Kidney (tissue), 14 donors: Measurements from ENCODE around the gene STAT1. TPM values are rescaled to one million over a fixed set of nuclear protein-coding genes. Genes with fewer than 3 reads are reported as not detected.

Experiments
- DNase-seq, 5 donors: peaks; one replicate each; pipeline ENCODE4 v3.0.0-alpha.2; 2013 to 2020
- FAIRE-seq: peaks from 2 replicates; lab custom pipeline; 2012; peaks lifted over from hg19 to GRCh38; lab: Jason Lieb, UNC
- H3K27ac ChIP-seq, 2 donors: one replicate each; pipeline ENCODE4 v1.7.0; 2013; ENCODE audit warnings: low read depth in 2 of 2, low read length in 2 of 2, inconsistent platforms in 1 of 2
- H3K27me3 ChIP-seq: one replicate; pipeline ENCODE4 v1.7.1; 2013; ENCODE audit warnings: low read length, inconsistent platforms; ENCODE audit not compliant: control insufficient read depth, insufficient read depth
- H3K36me3 ChIP-seq, 3 donors: one replicate each; pipeline versions ENCODE4 v1.7.0 to v1.7.1; 2013; ENCODE audit warnings: low read length in 3 of 3, control low read depth in 1 of 3, inconsistent platforms in 1 of 3; ENCODE audit not compliant: insufficient read depth in 3 of 3, control insufficient read depth in 2 of 3
- H3K4me1 ChIP-seq, 3 donors: one replicate each; pipeline versions ENCODE4 v1.7.0 to v1.7.1; 2013; ENCODE audit warnings: low read length in 3 of 3, inconsistent platforms in 1 of 3, low read depth in 1 of 3; ENCODE audit not compliant: control insufficient read depth in 2 of 3, insufficient read depth in 2 of 3
- H3K4me3 ChIP-seq, 3 donors: one replicate each; pipeline versions ENCODE4 v1.7.0 to v1.8.1; 2013; ENCODE audit warnings: low read length in 3 of 3, control low read depth in 1 of 3, inconsistent platforms in 1 of 3
- H3K9ac ChIP-seq, 3 donors: one replicate each; pipeline versions ENCODE4 v1.7.0 to v1.7.1; 2013; ENCODE audit warnings: low read length in 3 of 3, control low read depth in 1 of 3, inconsistent platforms in 1 of 3
- H3K9me3 ChIP-seq, 3 donors: one replicate each; pipeline versions ENCODE4 v1.7.0 to v1.7.1; 2013; ENCODE audit warnings: low read length in 3 of 3, control low read depth in 1 of 3, inconsistent platforms in 1 of 3; ENCODE audit not compliant: control insufficient read depth in 2 of 3, insufficient read depth in 1 of 3
- CTCF ChIP-seq: IDR thresholded peaks from 3 replicates; pipeline ENCODE4 v1.5.1; 2012; ENCODE audit warnings: mild to moderate bottlenecking, moderate library complexity, borderline replicate concordance; ENCODE audit not compliant: insufficient read depth; ENCODE audit errors: extremely low read depth
- intact Hi-C: fragments of 100-400 bp; cut with DNase I; formaldehyde crosslinking; loops from one replicate; pipeline ENCODE4 v1.11.1; 2022
- polyA plus RNA-seq: library from polyadenylated mRNA; stranded (reverse); fragments of 350-450 nt; fragmentation: Illumina TruSeq; extraction: RNeasy Lipid Tissue Mini Kit (QIAGEN cat#74804); gene quantifications from one replicate; pipeline ENCODE4 v1.2.3, GENCODE V29; 2014; ENCODE audit warnings: low read depth, low replicate concordance; ENCODE audit not compliant: insufficient read depth
- total RNA-seq: library from RNA; stranded (reverse); fragmentation: NEBNext Ultra II Directional; extraction: Animal tissue kit (Norgen Biotek cat#: 25700); gene quantifications from one replicate; pipeline ENCODE4 v1.2.1, GENCODE V29; 2021
- donor health status: control.
- donor health status: control.
- donor health status: control.
- donor health status: control.
- donor health status: control.
- donor health status: DM: yes; HTN: yes; CAD: no.
- donor health status: Normal renal cell carcinoma (clear cell type).

STAT1 gene
- total and polyA plus RNA-seq, 2 donors from 2014 or later: 37.5 to 121 TPM

GRCh38 chr2:191049728-191050639 lies 36.0 kb upstream of the STAT1 start:
- Histone ChIP-seq H3K27ac (no peak overlapping the region), H3K4me3 (no peak overlapping the region), H3K9ac (no peak overlapping the region), H3K4me1 (no peaks in the 10 kb centered on the region), H3K9me3 (no peaks in the 10 kb centered on the region), H3K36me3 (no peaks in the 10 kb centered on the region), H3K27me3 (no peaks in the 10 kb centered on the region)
- intact Hi-C loops: loop anchor here (10.0 kb wide), 1 partner anchor 105 kb away; the partner anchor contains the start of gene STAT4
- TF ChIP-seq CTCF: no peak
- FAIRE-seq (no peak), DNase-seq (peak in 3 of 5 donors; percentile 25 to 75 (median 66))

DNA sequence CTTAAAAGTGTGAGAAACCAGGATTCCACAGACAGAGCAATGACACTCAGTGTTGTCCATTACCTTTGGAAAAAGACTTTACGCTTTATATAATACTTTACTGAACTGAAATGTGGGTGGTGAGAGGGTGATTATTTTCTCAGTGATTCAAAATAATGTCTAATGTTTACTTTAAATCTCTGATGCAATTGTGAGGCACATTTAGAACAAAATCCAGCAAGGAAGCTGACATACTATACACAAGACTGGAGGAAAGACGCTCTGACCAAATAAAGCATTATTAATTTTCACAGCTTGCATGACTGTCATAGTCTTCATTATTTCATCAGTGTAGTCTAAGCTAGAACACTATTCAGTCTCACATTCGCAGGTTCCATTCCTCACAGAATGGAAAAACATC lies 34.1 kb upstream of the STAT1 start:
- intact Hi-C loops: no loop called here
- DNase-seq (no peak), FAIRE-seq (no peak)
- Histone ChIP-seq H3K27me3 (no peaks in the 10 kb centered on the region), H3K27ac (no peak overlapping the region), H3K9me3 (no peaks in the 10 kb centered on the region), H3K4me1 (no peaks in the 10 kb centered on the region), H3K36me3 (no peaks in the 10 kb centered on the region), H3K4me3 (no peak overlapping the region), H3K9ac (no peak overlapping the region)
- TF ChIP-seq CTCF: no peak

- H3K36me3 ChIP-seq: no peaks in the 10 kb centered on the region
- no peak overlapping the region for H3K4me3 ChIP-seq
- DNase-seq (no peak), FAIRE-seq (no peak)
- no peak overlapping the region for H3K27ac ChIP-seq
- no peaks in the 10 kb centered on the region for H3K9me3 ChIP-seq
- H3K27me3 ChIP-seq: no peaks in the 10 kb centered on the region
- H3K9ac ChIP-seq: no peak overlapping the region
- intact Hi-C loops: no loop called here
- no peak for TF ChIP-seq CTCF
- no peaks in the 10 kb centered on the region for H3K4me1 ChIP-seq
Measured at GRCh38 chr2:191045141-191045540, 31.2 kb upstream of the STAT1 start.
